ENCODE data around the gene ZSCAN29.

The ZSCAN29 gene

GRCh38 chr15:43325039-43325684, 45.7 kb downstream of the ZSCAN29 start:
- DNase-seq (ENCODE audit: low spot score), result no peak
- H3K4me3 ChIP-seq, result no peak overlapping the region
- no peak for TF ChIP-seq CTCF (IDR thresholded peaks at IDR 0.05)
- no peak overlapping the region for H3K27ac ChIP-seq

GRCh38 chr15:43318990-43319771, 51.7 kb downstream of the ZSCAN29 start:
- DNase-seq (ENCODE audit: low spot score), result no peak
- no peak for TF ChIP-seq CTCF (IDR thresholded peaks at IDR 0.05)
- no peak overlapping the region for H3K4me3 ChIP-seq
- no peak overlapping the region for H3K27ac ChIP-seq

GRCh38 chr15:43317566-43318184, 53.2 kb downstream of the ZSCAN29 start:
- no peak overlapping the region for H3K27ac ChIP-seq
- no peak overlapping the region for H3K4me3 ChIP-seq
- TF ChIP-seq CTCF (IDR thresholded peaks at IDR 0.05), result no peak
- no peak for DNase-seq (ENCODE audit: low spot score)

GRCh38 chr15:43316971-43317346, 53.9 kb downstream of the ZSCAN29 start:
- Histone ChIP-seq H3K4me3 (no peak overlapping the region), H3K27ac (no peak overlapping the region)
- TF ChIP-seq CTCF (IDR thresholded peaks at IDR 0.05), result no peak
- DNase-seq (ENCODE audit: low spot score), result no peak

GRCh38 chr15:43316016-43316970, 54.5 kb downstream of the ZSCAN29 start:
- DNase-seq (ENCODE audit: low spot score), result no peak
- no peak for TF ChIP-seq CTCF (IDR thresholded peaks at IDR 0.05)
- no peak overlapping the region for H3K27ac ChIP-seq
- H3K4me3 ChIP-seq, result no peak overlapping the region

- Histone ChIP-seq H3K27ac (no peak overlapping the region), H3K4me3 (no peak overlapping the region)
- DNase-seq (ENCODE audit: low spot score), result no peak
- no peak for TF ChIP-seq CTCF (IDR thresholded peaks at IDR 0.05)
These were observed 56.7 kb downstream of the ZSCAN29 start for GRCh38 chr15:43314171-43314570.

Measured in coronary artery (tissue), 2 donors.